B cell (primary cell): Measurements from ENCODE around the gene DTNA. TPM values are rescaled to one million over a fixed set of nuclear protein-coding genes. Genes with fewer than 3 reads are reported as not detected.

Experiments used
- ATAC-seq: fragments of 200-7000 bp; cut with Tn5 transposase; one replicate; pipeline ENCODE4 v1.10.0; 2021; ENCODE audit warnings: low read depth, mild to moderate bottlenecking, moderate number of reproducible peaks, moderate library complexity
- CTCF ChIA-PET: fragments of 350-600 bp; sonication (Branson Sonifier 250); formaldehyde crosslinking; loops from one replicate; lab custom pipeline; 2021; ENCODE audit warnings: antibody characterized with exemption, inconsistent platforms; lab: Charles Lee
- POLR2A ChIA-PET: fragments of 350-600 bp; sonication (Branson Sonifier 250); formaldehyde crosslinking; loops from one replicate; lab custom pipeline; 2021; ENCODE audit warnings: antibody characterized with exemption; lab: Charles Lee
- DNase-seq: peaks from one replicate; pipeline ENCODE4 v3.0.0; 2013
- H2AFZ ChIP-seq: 2 replicates; pipeline ENCODE4 v1.6.1; 2012; ENCODE audit warnings: mild to moderate bottlenecking, low read depth, low read length; ENCODE audit not compliant: insufficient read depth, poor library complexity, severe bottlenecking
- H3K27ac ChIP-seq, 2 donors: 1 replicate in 1 of 2; 2 replicates in 1 of 2; pipeline ENCODE4 v1.5.1; 2012 to 2013; ENCODE audit warnings: low read length in 2 of 2, mild to moderate bottlenecking in 2 of 2, moderate library complexity in 1 of 2
- H3K27me3 ChIP-seq, 4 experiments: fragments of 200-600 bp in 1 of 4; sonication (generic) in 1 of 4; replicated peaks in 1 of 4; 1 replicate in 2 of 4; 2 replicates in 2 of 4; pipeline versions ENCODE4 v1.6.1 to v1.7.0; 2013 to 2016; ENCODE audit warnings: low read length in 3 of 4, mild to moderate bottlenecking in 2 of 4, mixed read lengths in 1 of 4, moderate library complexity in 1 of 4; ENCODE audit not compliant: insufficient read depth in 4 of 4, control insufficient read depth in 3 of 4; ENCODE audit errors: control extremely low read depth in 1 of 4
- H3K36me3 ChIP-seq, 2 experiments: replicated peaks in 1 of 2; 1 replicate in 1 of 2; 2 replicates in 1 of 2; pipeline versions ENCODE4 v1.6.1 to v1.7.1; 2013; ENCODE audit warnings: low read length in 1 of 2; ENCODE audit not compliant: insufficient read depth in 2 of 2, control insufficient read depth in 1 of 2; ENCODE audit errors: control extremely low read depth in 1 of 2, extremely low read depth in 1 of 2
- H3K4me1 ChIP-seq, 2 donors: fragments of 200-600 bp in 1 of 2; sonication (generic) in 1 of 2; 1 replicate in 1 of 2; 2 replicates in 1 of 2; pipeline versions ENCODE4 v1.5.1 to v1.6.1; 2013 to 2017; ENCODE audit warnings: low read length in 2 of 2; ENCODE audit not compliant: control insufficient read depth in 2 of 2, insufficient read depth in 2 of 2
- H3K4me2 ChIP-seq: replicated peaks from 2 replicates; pipeline ENCODE3; 2012; ENCODE audit warnings: mild to moderate bottlenecking, low read depth, low read length; ENCODE audit not compliant: poor library complexity, severe bottlenecking
- H3K4me3 ChIP-seq, 5 experiments: fragments of 200-600 bp in 1 of 5; sonication (generic) in 1 of 5; 1 replicate in 3 of 5; 2 replicates in 2 of 5; pipeline versions ENCODE4 v1.5.1 to v1.7.0; 2011 to 2016; ENCODE audit warnings: low read length in 4 of 5, mild to moderate bottlenecking in 4 of 5, low read depth in 2 of 5, control low read depth in 1 of 5, moderate library complexity in 1 of 5; ENCODE audit not compliant: insufficient read depth in 1 of 5; ENCODE audit errors: control extremely low read depth in 1 of 5, extremely low read depth in 1 of 5
- H3K79me2 ChIP-seq: fragments of 200-600 bp; sonication (generic); one replicate; pipeline ENCODE4 v1.6.0; 2016; ENCODE audit warnings: low read length; ENCODE audit not compliant: control insufficient read depth, insufficient read depth
- H3K9ac ChIP-seq: fragments of 200-600 bp; sonication (generic); 2 replicates; pipeline ENCODE4 v1.6.1; 2017; ENCODE audit warnings: mild to moderate bottlenecking, low read length, moderate library complexity
- H3K9me3 ChIP-seq, 3 donors: one replicate each; pipeline versions ENCODE4 v1.6.1 to v1.7.1; 2013; ENCODE audit warnings: low read length in 2 of 3; ENCODE audit not compliant: control insufficient read depth in 2 of 3, insufficient read depth in 1 of 3; ENCODE audit errors: control extremely low read depth in 1 of 3
- H4K20me1 ChIP-seq: 2 replicates; pipeline ENCODE4 v1.6.0; 2012; ENCODE audit warnings: mild to moderate bottlenecking, low read length; ENCODE audit not compliant: insufficient read depth, control insufficient read depth, poor library complexity, severe bottlenecking
- H3K27ac Mint-ChIP-seq: one replicate; pipeline ENCODE4 v1.8.0; 2021; ENCODE audit warnings: mixed read lengths
- H3K27me3 Mint-ChIP-seq: one replicate; pipeline ENCODE4 v1.8.0; 2021; ENCODE audit warnings: mixed read lengths
- H3K4me1 Mint-ChIP-seq: one replicate; pipeline ENCODE4 v1.8.0; 2021; ENCODE audit warnings: mixed read lengths
- H3K4me3 Mint-ChIP-seq: one replicate; pipeline ENCODE4 v1.8.0; 2021; ENCODE audit warnings: mixed read lengths
- H3K9me3 Mint-ChIP-seq: one replicate; pipeline ENCODE4 v1.8.0; 2022; ENCODE audit warnings: mixed read lengths; ENCODE audit not compliant: insufficient read depth
- EZH2 ChIP-seq: IDR thresholded peaks from 2 replicates; pipeline ENCODE4 v1.6.1; 2012; ENCODE audit warnings: borderline replicate concordance, low read depth, mild to moderate bottlenecking, moderate library complexity, low read length; ENCODE audit not compliant: insufficient read depth, poor library complexity, severe bottlenecking
- WGBS: methylation state at CpG from one replicate; pipeline ENCODE4 v1.1.5; 2013; ENCODE audit warnings: missing lambda C conversion rate; ENCODE audit not compliant: insufficient coverage; 5-methylcytosine and 5-hydroxymethylcytosine counted together
- intact Hi-C: fragments of 100-400 bp; cut with micrococcal nuclease; formaldehyde crosslinking; loops from one replicate; pipeline ENCODE4 v1.10.0; 2022
- polyA plus RNA-seq: library from polyadenylated mRNA; depleted of rRNA; stranded (reverse); fragments of >200 nt; gene quantifications from 2 replicates; pipeline ENCODE4 v1.2.3, GENCODE V29; 2012
- total RNA-seq, 2 donors: library from RNA; stranded (reverse); fragments of 120-200 nt in 1 of 2; gene quantifications; 1 replicate in 1 of 2; 2 replicates in 1 of 2; pipeline versions ENCODE4 v1.2.3 to v1.2.4, GENCODE V29; 2013 to 2022
- TF ChIP-seq, protein P1 (sequence below): fragments of 200-600 bp; IDR thresholded peaks from one replicate; pipeline ENCODE4 v1.8.0; 2022; ENCODE audit warnings: antibody characterized with exemption, mild to moderate bottlenecking

The DTNA gene
- total and polyA plus RNA-seq, 2 donors (not counting 1 experiment from before 2014, with no cell fraction given) = not detected

GRCh38 chr18:34820360-34821065 lies 110.4 kb downstream of the DTNA start:
- Mint-ChIP-seq H3K4me1 (no peaks in the 10 kb centered on the region), H3K27me3 (peaks cover 7% of the 10 kb centered on the region), H3K9me3 (peaks cover 2% of the 10 kb centered on the region), H3K27ac (no peak overlapping the region), H3K4me3 (no peak overlapping the region)
- Histone ChIP-seq H3K4me1 (no peaks in the 10 kb centered on the region), H3K79me2 (no peaks in the 10 kb centered on the region), H3K4me3 (no peak overlapping the region), H3K27me3 (no peaks in the 10 kb centered on the region), H3K4me2 (no peak overlapping the region), H3K9me3 (no peaks in the 10 kb centered on the region), H3K27ac (no peak overlapping the region), H4K20me1 (no peaks in the 10 kb centered on the region), H3K36me3 (no peaks in the 10 kb centered on the region), H2AFZ (no peak overlapping the region), H3K9ac (no peak overlapping the region)
- no peak for ATAC-seq
- 82% methylated on average over 4 of the region's 7 CpGs for WGBS
- CTCF ChIA-PET = no interaction called here
- no peak for DNase-seq
- POLR2A ChIA-PET = no interaction called here
- intact Hi-C loops = no loop called here
- TF ChIP-seq, protein P1, sequence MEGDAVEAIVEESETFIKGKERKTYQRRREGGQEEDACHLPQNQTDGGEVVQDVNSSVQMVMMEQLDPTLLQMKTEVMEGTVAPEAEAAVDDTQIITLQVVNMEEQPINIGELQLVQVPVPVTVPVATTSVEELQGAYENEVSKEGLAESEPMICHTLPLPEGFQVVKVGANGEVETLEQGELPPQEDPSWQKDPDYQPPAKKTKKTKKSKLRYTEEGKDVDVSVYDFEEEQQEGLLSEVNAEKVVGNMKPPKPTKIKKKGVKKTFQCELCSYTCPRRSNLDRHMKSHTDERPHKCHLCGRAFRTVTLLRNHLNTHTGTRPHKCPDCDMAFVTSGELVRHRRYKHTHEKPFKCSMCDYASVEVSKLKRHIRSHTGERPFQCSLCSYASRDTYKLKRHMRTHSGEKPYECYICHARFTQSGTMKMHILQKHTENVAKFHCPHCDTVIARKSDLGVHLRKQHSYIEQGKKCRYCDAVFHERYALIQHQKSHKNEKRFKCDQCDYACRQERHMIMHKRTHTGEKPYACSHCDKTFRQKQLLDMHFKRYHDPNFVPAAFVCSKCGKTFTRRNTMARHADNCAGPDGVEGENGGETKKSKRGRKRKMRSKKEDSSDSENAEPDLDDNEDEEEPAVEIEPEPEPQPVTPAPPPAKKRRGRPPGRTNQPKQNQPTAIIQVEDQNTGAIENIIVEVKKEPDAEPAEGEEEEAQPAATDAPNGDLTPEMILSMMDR = no peak
- no peak for TF ChIP-seq EZH2

DNA sequence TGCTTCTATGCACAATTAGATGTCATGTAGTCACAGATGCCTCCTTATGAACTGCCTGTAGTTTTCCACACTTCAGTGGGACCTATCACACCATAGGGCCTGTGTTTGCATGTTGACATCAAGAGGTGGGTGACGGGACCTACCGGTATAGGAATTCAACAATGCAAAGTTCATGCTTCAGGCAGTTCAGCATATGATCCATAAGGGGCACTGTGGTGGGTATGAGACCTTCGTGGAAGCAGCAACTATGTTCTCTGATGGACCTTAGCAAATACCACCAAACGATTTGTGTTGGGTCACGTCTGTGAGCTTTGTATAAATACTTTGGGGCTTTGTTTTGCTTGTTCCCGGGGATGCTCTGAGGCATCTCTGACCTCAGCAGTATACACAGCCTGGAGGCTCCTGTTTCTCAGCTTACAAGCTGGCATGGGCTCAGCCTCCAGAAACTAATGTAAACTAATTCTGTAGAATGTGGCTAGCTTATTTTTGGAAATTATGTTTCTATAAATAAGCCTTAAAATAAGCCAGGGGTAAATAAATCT lies 111.6 kb downstream of the DTNA start:
- no peaks in the 10 kb centered on the region for H4K20me1 ChIP-seq
- peaks cover 2% of the 10 kb centered on the region for H3K9me3 Mint-ChIP-seq

More for the DNA sequence above, 111.6 kb downstream of the DTNA start:
- no peak for ATAC-seq
- no peaks in the 10 kb centered on the region for H3K79me2 ChIP-seq
- no peak overlapping the region for H3K27ac ChIP-seq
- no peak overlapping the region for H3K4me3 Mint-ChIP-seq
- no peak overlapping the region for H3K27ac Mint-ChIP-seq
- CTCF ChIA-PET = no interaction called here
- peaks cover 7% of the 10 kb centered on the region for H3K27me3 Mint-ChIP-seq
- H3K4me1 ChIP-seq = no peaks in the 10 kb centered on the region
- 82% methylated on average over 6 of the region's 6 CpGs for WGBS
- TF ChIP-seq EZH2 = no peak
- TF ChIP-seq, protein P1 = no peak
- no peaks in the 10 kb centered on the region for H3K9me3 ChIP-seq
- no peaks in the 10 kb centered on the region for H3K4me1 Mint-ChIP-seq
- POLR2A ChIA-PET = no interaction called here
- no peaks in the 10 kb centered on the region for H3K27me3 ChIP-seq
- no peaks in the 10 kb centered on the region for H3K36me3 ChIP-seq
- no peak overlapping the region for H3K4me3 ChIP-seq
- no peak overlapping the region for H3K4me2 ChIP-seq
- no peak overlapping the region for H2AFZ ChIP-seq
- intact Hi-C loops = no loop called here
- no peak overlapping the region for H3K9ac ChIP-seq
- no peak for DNase-seq
